Heart right ventricle (tissue), 16 donors: Measurements from ENCODE around the gene SF3B1. TPM values are rescaled to one million over a fixed set of nuclear protein-coding genes. Genes with fewer than 3 reads are reported as not detected.
"Not testable (repeated sequence)": the region's sequence is repeated elsewhere in the genome, so short reads cannot be mapped to it uniquely, and the experiment has no call there.

Experiments
- ATAC-seq, 8 donors: fragments of 200-7000 bp; cut with Tn5 transposase; one replicate each; pipeline ENCODE4 v1.9.1; 2020; ENCODE audit warnings: mild to moderate bottlenecking in 8 of 8, moderate library complexity in 8 of 8, moderate number of reproducible peaks in 1 of 8
- DNase-seq, 2 donors: peaks; one replicate each; pipeline ENCODE4 v3.0.0-alpha.2; 2020
- H3K27ac ChIP-seq, 10 donors: fragments of 200-600 bp; sonication (generic) in 2 of 10; one replicate each; pipeline versions ENCODE4 v1.5.0 to v1.8.0; 2020 to 2022; ENCODE audit warnings: mild to moderate bottlenecking in 3 of 10
- H3K27me3 ChIP-seq, 7 donors: fragments of 200-600 bp; one replicate each; pipeline ENCODE4 v1.8.0; 2021 to 2022; ENCODE audit warnings: mild to moderate bottlenecking in 2 of 7
- H3K36me3 ChIP-seq, 9 donors: fragments of 200-600 bp; sonication (generic) in 1 of 9; one replicate each; pipeline versions ENCODE4 v1.5.0 to v1.8.0; 2020 to 2022; ENCODE audit warnings: mild to moderate bottlenecking in 2 of 9
- H3K4me1 ChIP-seq, 9 donors: fragments of 200-600 bp; sonication (generic) in 1 of 9; one replicate each; pipeline versions ENCODE4 v1.5.0 to v1.8.0; 2020 to 2022; ENCODE audit warnings: mild to moderate bottlenecking in 4 of 9
- H3K4me3 ChIP-seq, 10 donors: fragments of 200-600 bp; sonication (generic) in 2 of 10; one replicate each; pipeline versions ENCODE4 v1.5.0 to v1.8.0; 2020 to 2022; ENCODE audit warnings: mild to moderate bottlenecking in 7 of 10, moderate library complexity in 2 of 10
- H3K9me3 ChIP-seq, 11 donors: fragments of 200-600 bp in 10 of 11; sonication (generic) in 2 of 11; one replicate each; pipeline versions ENCODE4 v1.5.0 to v1.8.0; 2013 to 2022; ENCODE audit warnings: mild to moderate bottlenecking in 2 of 11, control low read depth in 1 of 11, moderate library complexity in 1 of 11
- CTCF ChIP-seq, 9 donors: fragments of 200-600 bp; sonication (generic) in 2 of 9; IDR thresholded peaks; one replicate each; pipeline versions ENCODE4 v1.5.0 to v1.8.0; 2021 to 2022; ENCODE audit warnings: antibody characterized with exemption in 9 of 9, mild to moderate bottlenecking in 5 of 9, moderate library complexity in 1 of 9
- WGBS, 2 donors: extraction: QIAGEN DNeasy Blood & Tissue Kit; methylation state at CpG; one replicate each; pipeline ENCODE4 v1.1.7; 2013; ENCODE audit warnings: inconsistent platforms in 1 of 2; 5-methylcytosine and 5-hydroxymethylcytosine counted together
- intact Hi-C, 10 donors: fragments of 100-400 bp; cut with DNase I; formaldehyde crosslinking; loops; one replicate each; pipeline versions ENCODE4 v1.11.1 to v1.14.2; 2022
- long read RNA-seq, 3 donors: library from polyadenylated mRNA; unstranded; transcript quantifications; one replicate each; pipeline ENCODE4 v2.0.0, GENCODE V29; 2020 to 2021
- polyA plus RNA-seq, 2 donors: library from polyadenylated mRNA; stranded (reverse); fragments of 200-250 nt; gene quantifications; one replicate each; pipeline ENCODE4 v1.2.3, GENCODE V29; 2013
- total RNA-seq, 10 donors: library from RNA; stranded (reverse); fragmentation: NEBNext Ultra II Directional in 3 of 10; extraction: Animal tissue kit (Norgen Biotek cat#: 25700) in 3 of 10; gene quantifications; one replicate each; pipeline versions ENCODE4 v1.2.1 to v1.2.4, GENCODE V29; 2021 to 2023
- donor health status: Arrhythmogenic right ventricular cardiomyopathy.
- donor health status: ischemic (EF 13 %, LVEDD 7.1; RV severe dilation, severe dysfunction).
- donor health status: healthy with polysubstance abuse.
- donor health status: DM: no; HTN: yes; CAD: no.
- donor health status: DM: no; HTN: no; CAD: no.
- donor health status: ischemic (EF 25% LVEDD 6.9; RV normal size, moderate dysfunction).
- donor health status: ischemic (EF 25% LVEDD 5.7; RV mildly dilated, moderate dysfunction).
- donor health status: healthy.
- donor health status: DM: yes; HTN: yes; CAD: no.
- donor health status: Ischemic cardiomyopathy.
- donor health status: ischemic (EF 35%, LVEDD 5.7; RV mildly dilated, moderate dysfunction).
- donor health status: nonischemic (EF 11% LVEDD 7.7; RV severe dilation, severe dysfunction).
- donor health status: DM: yes; HTN: yes; CAD: no.
- donor health status: PGD.
- donor health status: ischemic (EF 29% LVEDD 5.4; RV normal size, mild dysfunction).
- donor health status: nonischemic (EF 23%, LVEDD 6.1; RV moderate dilation, normal function).

SF3B1 gene
- 100 to 1,000 TPM; 132 to 162 (median 151) TPM for total RNA-seq
- 100 to 1,000 TPM; 103 to 206 TPM for polyA plus RNA-seq
- long read RNA-seq, donor 1, full-length matches to known transcripts, result 125 of 193 reads
- long read RNA-seq, donor 1, partial matches to known transcripts, result 58 of 193 reads
- long read RNA-seq, donor 1, other reads (novel, unspliced or antisense), result 10 of 193 reads
- long read RNA-seq, donor 2, full-length matches to known transcripts, result 119 of 196 reads
- long read RNA-seq, donor 2, partial matches to known transcripts, result 59 of 196 reads
- long read RNA-seq, donor 2, other reads (novel, unspliced or antisense), result 18 of 196 reads
- long read RNA-seq, donor 3, full-length matches to known transcripts, result 156 of 308 reads
- long read RNA-seq, donor 3, partial matches to known transcripts, result 141 of 308 reads
- long read RNA-seq, donor 3, other reads (novel, unspliced or antisense), result 11 of 308 reads

DNA sequence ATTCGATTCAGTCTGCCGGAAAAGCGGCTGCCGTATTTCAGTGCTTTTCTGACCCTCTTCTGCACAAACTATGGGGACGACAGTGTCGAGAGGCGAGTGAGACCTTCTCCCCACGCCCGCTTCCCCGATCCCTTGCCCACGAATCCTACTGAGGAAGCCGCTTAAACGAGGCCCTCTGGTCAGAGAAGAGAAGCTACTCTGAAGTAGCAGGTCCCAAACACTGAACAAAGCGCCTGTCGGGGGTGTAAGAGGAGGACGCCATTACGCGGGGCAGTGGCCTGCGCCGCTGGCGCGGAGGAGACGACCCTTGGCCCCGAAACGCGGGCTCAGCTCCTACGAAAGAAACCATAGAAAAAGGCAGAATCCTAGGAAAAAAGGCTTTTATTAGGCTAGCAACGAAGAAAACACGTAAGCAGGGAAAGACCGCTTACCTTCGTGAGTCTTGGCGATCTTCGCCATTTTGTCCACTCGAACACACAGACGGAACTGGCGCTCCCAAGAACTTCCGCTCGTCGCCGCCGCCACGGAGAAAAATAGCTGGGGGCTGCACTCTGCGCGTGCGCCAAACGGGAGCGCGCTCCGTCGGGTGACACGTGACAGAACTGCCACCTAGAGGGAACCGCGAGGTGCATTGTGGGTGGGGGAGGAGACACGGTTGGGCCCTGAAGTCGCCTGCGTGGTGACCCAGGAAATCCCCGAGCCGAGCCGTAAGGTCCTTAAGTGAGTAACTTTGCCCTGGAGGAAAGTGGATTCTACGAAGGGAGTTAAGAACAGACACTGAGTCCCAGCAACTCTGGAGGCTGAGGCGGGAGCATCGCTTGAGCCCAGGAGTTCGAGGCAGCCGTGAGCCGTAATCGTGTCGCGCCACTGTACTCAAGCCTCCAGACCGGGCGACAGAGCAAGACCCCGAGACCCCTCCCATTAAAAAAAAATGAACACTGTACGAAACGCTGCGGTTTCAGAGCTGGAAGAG, at the start of gene SF3B1:
Gene SF3B1 (minus strand): TSS at position 488 of the 973 bp plus-strand sequence. CDS start 29 bp downstream, at position 459.
- 0 to 1% methylated on average over 74 of the region's 74 CpGs for WGBS, 2 donors
- Histone ChIP-seq H3K4me1 (peaks cover 11 to 52% (median 48%) of the 10 kb centered on the region in 9 donors), H3K27ac (peak within 1 kb of the TSS; percentile 90 to 99 (median 96)), H3K4me3 (peak within 1 kb of the TSS; percentile 69 to 100 (median 88)), H3K36me3 (no peaks in the 10 kb centered on the region), H3K27me3 (no peaks in the 10 kb centered on the region), H3K9me3 (no peaks in the 10 kb centered on the region)
- intact Hi-C loops, result loop anchor here in 8 of 10 donors (1.0 to 10.0 kb wide), 5 partner anchors 18 to 270 kb away; partner anchors contain the start of genes COQ10B (in 7 of the 8), MARS2 (in 3 of the 8) and HSPD1 (in 2 of the 8)
- peak; percentile 98 to 99 for DNase-seq
- ATAC-seq, result peak; percentile 97 to 99 (median 99)
- no peak for TF ChIP-seq CTCF (IDR thresholded peaks at IDR 0.05)

GRCh38 chr2:197484248-197484647, 49.4 kb upstream of the SF3B1 start:
- intact Hi-C loops, H3K4me1 ChIP-seq, H3K27me3 ChIP-seq, ATAC-seq, H3K4me3 ChIP-seq, DNase-seq, H3K27ac ChIP-seq: not testable (repeated sequence)
- Histone ChIP-seq H3K9me3 (peaks cover 0 to 29% (median 10%) of the 10 kb centered on the region in 11 donors), H3K36me3 (peaks cover 0 to 97% (median 36%) of the 10 kb centered on the region in 9 donors)
- WGBS, 2 donors, result 94 to 98% methylated on average over 3 of the region's 3 CpGs

- no peak overlapping the region for H3K4me3 ChIP-seq
- intact Hi-C loops, result no loop called here
- H3K27me3 ChIP-seq, result no peaks in the 10 kb centered on the region
- ATAC-seq, result no peak
- no peak overlapping the region for H3K27ac ChIP-seq
- H3K4me1 ChIP-seq, result peaks cover 0 to 17% (median 2%) of the 10 kb centered on the region in 9 donors
- WGBS, 2 donors, result 91 to 93% methylated on average over 9 of the region's 9 CpGs
- TF ChIP-seq CTCF (IDR thresholded peaks at IDR 0.05), result no peak
- H3K9me3 ChIP-seq, result peaks cover 0 to 29% (median 10%) of the 10 kb centered on the region in 11 donors
- DNase-seq, result no peak
- peaks cover 0 to 94% (median 22%) of the 10 kb centered on the region in 9 donors for H3K36me3 ChIP-seq
Observed at GRCh38 chr2:197480165-197481036, 45.6 kb upstream of the SF3B1 start.

GRCh38 chr2:197477797-197478196, 43.0 kb upstream of the SF3B1 start:
- no peak for TF ChIP-seq CTCF (IDR thresholded peaks at IDR 0.05)

More at GRCh38 chr2:197477797-197478196, 43.0 kb upstream of the SF3B1 start:
- peaks cover 0 to 94% (median 38%) of the 10 kb centered on the region in 9 donors for H3K36me3 ChIP-seq
- DNase-seq, result no peak
- 97 to 99% methylated on average over 3 of the region's 3 CpGs for WGBS, 2 donors
- peaks cover 0 to 7% (median 0%) of the 10 kb centered on the region in 11 donors for H3K9me3 ChIP-seq
- peak overlapping the region in 2 of 10 donors; percentile 47 to 49 for H3K27ac ChIP-seq
- intact Hi-C loops, result loop anchor here in 1 of 10 donors (10.0 kb wide), 1 partner anchor 73 kb away; no protein-coding TSS in a partner anchor
- no peak for ATAC-seq
- no peaks in the 10 kb centered on the region for H3K27me3 ChIP-seq
- no peak overlapping the region for H3K4me3 ChIP-seq
- peaks cover 0 to 17% (median 2%) of the 10 kb centered on the region in 9 donors for H3K4me1 ChIP-seq
